DMS79 (cell line): ENCODE results near the gene GRN.
"Not testable (repeated sequence)": the region's sequence is repeated elsewhere in the genome, so short reads cannot be mapped to it uniquely, and the experiment has no call there.

Experiments
- DNase-seq: peaks from one replicate; lab custom pipeline; 2025; lab: John Stamatoyannopoulos, UW

The GRN gene

DNA sequence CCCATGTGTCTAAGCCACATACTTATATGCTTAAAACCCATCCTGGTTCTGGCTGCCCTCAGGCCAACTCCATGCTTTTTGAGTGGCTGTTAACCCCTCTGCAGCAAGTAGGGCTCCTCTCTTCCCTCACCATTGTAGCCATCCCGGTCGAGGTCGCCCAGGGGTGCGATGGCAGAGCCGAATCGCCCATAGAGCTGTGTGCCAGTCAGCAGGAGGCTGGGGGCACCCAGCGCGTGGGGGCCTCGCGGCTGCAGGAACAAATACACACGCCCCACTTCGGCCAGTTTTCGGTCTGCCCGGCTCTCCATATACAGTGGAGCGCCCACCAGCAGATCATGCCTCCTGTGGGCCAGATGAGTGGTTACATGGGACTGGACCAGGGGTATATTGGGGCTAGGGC is 38.3 kb downstream of the GRN start:
- no peak for DNase-seq

DNA sequence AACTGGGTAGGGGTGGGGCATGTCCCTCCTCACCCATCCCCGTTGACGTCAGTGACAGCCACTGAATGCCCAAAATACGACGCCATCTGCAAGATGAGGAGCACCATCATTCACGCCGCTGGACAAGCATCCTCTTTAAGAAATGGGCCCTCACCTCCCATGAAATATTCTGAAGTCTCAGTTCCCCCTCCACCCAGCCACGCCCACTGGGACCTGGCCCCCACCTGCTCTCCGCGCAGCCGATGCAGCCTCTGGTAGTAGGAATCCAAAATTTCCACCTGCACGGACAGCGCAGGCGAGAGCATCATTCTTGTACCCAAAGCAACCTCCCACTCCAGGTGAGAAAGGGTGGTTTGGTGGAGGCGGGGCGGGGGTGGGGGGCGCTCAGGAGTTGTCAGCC is 38.8 kb downstream of the GRN start:
- no peak for DNase-seq

DNA sequence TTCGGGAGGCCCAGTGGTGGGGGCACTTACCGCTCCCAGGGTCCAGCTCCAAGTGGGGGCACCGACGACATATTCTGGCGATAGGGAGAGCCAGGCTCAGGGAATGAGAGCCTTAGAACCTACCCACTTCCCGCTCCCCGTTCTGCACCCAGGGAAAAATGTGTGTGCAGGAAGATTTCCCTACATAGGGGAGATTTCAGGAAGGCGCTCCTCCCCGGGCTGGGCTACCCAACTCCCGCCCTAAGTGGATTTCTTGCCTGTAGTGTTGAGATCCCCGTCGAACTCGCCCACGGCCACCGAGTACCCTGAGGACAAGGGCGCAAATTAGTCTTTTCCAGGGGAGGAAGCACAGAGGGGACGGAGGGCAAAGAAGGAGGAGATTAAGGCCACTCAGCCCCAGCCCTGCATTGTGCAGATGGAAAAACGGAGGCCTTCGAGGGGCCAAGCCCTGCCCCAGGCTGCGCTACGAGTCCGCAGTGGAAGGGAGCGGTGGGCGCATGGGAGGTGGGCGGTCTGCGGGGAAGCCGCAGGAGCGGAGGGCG is 39.2 kb downstream of the GRN start:
- DNase-seq = no peak

DNA sequence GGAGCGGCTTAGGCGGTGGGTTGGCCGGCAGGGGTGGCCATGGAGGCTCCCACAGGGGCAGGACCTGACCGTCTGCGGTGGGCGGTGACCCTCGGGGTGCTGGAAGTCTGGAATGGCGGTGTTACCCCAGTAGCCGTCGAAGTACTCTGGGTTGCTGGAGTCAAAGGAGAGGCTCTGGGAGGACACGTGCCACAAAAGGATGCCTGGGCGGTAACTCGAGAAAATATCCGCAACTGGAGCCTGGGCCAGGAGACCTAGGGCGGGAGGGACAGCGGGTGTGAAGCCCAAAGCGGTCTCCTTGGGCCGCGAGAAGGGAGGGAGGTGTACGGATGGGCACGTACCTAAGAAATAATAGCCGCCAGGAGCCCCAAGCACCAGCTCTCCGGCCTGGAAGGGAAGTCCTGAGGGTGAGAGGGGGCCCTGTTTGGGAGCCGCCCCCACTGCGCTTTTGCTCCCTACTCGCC is 39.8 kb downstream of the GRN start:
- no peak for DNase-seq

DNA sequence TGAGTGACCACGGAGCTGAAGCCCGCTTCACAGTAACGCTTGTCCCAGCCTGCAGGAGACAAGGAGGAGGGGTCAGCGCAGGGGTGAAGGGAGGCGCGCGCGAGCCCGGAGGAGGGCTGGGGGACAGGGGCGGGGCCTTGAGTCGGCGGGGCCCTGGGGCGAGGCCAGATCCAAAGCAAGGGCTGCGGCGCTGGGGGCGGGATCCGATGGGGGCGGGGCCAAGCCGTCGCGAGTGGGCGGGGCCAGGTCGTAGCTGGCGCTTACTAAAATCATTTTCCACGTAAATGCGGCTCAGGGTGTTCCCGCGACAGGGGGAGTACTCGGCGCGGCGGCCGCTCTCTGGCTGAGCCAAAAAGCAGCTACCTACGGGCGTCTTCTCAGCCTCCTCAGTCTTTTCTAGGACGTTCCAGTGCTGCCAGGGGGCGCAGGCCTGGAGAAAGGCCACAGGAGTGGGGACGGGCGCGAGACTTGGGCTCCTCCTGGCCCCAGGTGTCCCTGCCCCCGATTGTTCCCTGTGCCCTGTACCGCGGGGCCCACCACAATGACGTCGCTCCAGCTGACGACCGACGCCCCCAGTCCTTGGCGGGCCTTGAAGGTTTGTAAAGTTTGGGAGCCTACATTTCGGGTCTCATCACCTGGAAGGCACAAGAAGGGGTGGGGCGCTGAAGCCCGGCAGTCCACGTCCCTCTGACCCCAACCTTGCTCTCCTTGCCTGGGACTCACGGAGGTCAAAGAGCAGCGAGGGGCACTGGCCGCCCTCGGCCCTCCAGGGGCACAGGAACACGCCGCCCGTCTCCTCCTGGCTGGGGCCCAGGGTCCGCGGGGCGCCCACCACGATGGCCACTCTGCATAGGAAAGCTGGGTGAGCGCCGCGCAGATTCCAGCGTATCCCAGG is 40.4 kb downstream of the GRN start:
- DNase-seq = peak; percentile 69

DNA sequence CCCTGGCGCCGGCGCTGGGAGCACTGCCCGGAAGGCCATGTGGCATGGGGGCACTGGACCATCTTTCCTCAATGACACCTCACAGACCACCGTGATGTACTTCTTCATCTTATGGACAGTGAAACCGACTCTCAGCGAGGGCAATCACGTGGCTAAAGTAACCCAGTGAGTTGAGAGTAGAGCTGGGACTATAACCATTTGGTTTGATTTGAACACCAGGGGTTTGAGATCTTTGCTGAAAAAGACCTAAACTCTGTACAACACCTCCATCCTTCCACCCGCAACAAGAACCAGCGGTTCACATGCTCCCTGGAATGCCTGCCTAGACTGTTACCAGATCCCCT is 41.1 kb downstream of the GRN start:
- no peak for DNase-seq

DNA sequence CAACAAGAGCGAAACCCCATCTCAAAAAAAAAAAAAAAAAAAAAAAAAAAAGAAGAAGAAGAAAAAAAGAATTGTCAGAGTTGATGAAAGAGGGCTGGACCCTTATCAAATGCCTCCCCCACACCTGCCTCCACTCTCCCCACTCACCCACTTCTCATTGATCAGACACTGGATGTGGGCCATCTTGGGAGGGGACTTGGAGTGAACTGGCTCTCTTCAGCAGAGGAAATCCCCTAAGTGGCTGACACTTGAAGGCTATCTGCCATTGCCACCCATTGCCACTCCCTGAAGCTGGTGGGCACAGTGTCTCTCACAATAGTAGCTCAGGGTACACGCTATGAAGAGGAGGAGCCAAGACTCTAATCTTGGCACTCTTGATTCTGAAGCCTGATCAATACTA is 42.7 kb downstream of the GRN start:
- no peak for DNase-seq

DNA sequence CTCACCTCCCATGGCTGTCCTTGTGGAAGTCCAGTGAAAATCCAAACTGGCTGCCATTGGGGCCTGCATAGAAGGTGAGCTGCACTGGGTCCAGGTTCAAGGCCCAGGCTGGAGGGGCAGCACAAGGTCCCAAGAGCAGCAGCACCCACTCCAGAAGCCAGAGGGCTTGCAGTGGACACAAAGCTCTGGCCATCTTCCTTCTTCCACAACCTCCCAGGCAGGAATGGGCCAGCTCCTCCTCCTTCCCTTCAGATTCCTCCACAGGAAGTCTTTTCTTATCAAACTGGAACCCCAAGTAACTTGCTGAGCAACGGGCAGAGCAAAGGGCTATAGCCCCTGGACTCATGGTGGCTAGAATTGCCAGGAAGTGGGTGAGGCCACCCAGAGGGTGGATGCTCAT is 44.2 kb downstream of the GRN start, which contains the start of gene ITGA2B:
TSS of gene ITGA2B (minus strand) at position 369 of the 400 bp plus-strand sequence. CDS start at position 193, 176 bp downstream.
- no peak for DNase-seq

DNA sequence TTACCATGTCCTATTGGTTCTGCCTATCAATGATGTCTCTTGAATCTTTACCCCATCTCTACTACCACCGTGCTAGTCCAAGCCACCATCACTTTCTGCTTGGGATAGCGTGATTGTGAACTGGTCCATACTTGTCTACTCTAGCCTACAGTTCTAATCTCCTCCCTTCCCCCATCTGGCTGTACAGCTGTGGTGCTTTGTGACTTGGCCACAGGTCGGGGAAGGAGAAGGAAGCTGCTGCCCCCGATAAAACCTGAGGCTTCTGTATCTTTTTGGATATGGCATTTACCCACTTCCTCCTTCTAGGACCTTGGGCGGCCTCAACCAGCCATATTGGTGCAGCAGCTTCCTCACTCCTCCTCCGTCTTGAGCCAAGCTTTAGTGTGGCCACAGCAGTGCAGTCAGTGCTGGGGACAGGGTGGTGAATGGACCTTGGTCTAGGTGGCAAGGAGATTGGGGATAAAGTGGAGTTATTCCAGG is 44.7 kb downstream of the GRN start:
- no peak for DNase-seq

DNA sequence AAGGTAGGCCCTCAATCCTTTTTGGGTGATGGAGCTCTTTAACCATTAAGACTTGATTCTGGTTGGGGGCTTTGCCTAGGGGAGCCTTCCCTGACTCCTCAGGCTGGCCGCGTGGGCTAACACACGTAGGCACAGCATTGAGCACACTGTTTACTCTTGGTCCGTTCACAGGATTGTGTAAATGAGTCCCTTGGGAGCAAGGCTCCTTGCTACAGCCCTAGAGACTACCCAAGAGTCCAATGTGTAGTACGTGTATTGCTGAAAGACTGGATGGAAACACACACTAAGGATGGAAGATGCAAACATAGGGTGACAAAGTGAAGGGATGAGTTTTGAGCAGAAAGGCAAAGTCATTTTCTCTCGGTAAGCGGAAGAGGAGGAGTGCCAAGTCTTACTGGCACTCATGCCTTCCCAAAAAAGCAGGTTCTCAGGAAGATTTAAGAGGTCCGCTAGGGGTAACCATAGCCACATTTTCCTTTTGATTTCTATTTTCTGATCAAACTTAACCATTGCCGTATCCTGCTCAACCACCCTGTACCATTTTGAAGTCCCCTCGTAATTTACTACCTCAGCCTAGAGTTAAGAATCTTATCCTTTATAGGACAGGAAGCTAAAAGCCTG is 45.3 kb downstream of the GRN start:
- no peak for DNase-seq

DNA sequence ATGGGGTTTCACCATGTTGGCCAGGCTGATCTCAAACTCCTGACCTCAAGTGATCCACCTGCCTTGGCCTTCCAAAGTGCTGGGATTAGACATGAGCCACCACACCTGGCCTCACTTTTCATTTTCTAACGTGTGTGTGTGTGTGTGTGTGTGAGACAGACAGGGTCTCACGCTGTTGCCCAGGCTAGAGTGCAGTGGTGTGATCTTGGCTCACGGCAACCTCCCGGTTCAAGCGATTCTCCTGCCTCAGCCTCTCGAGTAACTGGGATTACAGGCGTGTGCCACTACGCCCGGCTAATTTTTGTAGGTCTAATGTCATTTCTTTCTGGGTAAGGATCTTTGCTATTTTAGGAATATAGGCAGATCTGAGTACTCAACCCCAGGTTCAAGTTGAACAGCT is 49.0 kb downstream of the GRN start:
- DNase-seq = not testable (repeated sequence)

DNA sequence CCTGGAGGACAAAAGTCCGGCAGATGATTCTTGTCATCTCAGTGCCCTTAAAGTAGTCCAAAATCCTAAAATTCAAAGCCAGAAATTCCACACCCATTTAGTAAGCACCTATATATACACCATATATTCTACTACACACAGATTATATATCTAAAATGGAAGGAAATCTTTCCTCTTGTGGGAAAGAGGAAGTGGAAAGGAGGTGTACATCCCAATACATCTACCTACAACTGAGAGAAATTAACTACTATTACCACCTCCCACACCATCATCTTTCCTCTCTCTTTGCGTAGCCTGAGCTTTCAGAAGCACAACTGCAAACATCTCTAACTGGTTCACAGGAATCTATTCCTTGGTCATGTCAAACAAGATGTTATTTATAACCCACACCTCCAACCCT is 49.7 kb downstream of the GRN start:
- no peak for DNase-seq

DNA sequence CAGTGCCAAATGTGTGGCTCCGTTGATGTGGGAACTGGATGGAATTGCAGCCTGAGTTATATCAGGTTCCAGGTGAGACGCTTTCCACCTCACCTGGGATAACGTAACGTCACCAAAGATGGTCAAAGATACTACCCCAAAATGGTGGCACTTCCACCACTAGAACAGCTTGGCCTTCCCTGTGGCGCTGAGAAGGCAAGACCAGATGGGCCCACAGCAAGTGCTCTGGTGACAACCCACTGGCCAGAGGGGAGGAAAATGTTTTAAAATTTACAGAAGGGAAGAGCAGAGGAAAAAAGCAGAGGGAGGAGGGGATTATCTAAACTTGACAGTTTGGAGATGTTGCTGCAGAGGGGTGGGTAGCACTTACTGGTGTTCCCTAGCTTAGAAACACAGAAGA is 51.8 kb downstream of the GRN start:
- DNase-seq = no peak

DNA sequence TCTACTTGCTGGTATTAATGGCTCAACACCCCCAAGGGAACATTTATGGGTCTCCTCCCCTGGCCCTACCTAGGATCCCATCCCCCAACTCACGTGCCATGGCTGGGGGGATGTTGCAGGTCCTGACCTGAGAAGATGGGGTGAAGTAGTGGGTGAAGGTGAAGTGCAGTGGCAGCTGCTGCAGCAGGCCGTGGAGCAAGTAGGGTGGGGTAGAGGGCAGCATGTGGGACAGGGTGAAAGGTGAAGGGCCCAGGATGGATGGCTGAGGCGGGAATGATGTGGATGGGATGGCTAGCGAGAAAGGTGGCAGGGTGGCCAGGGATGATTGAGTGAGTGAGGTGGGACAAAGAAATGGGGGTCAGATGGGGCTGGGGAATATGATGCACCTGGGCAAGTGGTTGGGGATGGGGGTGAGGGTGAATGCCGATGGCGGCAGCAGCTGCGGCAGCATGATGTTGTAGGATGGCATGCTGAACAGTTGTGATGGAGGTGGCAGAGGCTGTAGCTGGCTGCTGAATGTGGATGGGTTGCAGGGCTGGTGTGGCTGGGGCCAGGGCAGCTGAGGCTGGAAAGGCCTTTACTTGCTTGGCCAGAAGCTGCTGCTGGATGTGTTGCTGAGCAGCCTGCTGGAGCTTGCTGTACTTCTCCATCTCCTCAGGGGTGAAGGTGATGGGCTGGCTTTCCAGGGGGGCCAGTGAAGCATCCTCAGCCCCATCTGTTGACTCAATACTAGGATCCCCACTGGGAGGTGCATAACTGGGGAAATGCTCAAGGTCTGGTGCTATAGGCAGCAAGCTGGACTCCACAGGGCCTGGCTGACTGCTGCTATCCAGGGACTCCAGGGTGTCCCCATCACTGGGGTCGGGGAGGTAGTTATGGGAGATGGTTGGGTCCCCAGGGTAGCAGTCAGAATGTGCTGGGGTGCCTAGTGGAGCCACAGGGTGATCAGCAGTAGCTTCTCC is 52.7 kb downstream of the GRN start:
- no peak for DNase-seq

DNA sequence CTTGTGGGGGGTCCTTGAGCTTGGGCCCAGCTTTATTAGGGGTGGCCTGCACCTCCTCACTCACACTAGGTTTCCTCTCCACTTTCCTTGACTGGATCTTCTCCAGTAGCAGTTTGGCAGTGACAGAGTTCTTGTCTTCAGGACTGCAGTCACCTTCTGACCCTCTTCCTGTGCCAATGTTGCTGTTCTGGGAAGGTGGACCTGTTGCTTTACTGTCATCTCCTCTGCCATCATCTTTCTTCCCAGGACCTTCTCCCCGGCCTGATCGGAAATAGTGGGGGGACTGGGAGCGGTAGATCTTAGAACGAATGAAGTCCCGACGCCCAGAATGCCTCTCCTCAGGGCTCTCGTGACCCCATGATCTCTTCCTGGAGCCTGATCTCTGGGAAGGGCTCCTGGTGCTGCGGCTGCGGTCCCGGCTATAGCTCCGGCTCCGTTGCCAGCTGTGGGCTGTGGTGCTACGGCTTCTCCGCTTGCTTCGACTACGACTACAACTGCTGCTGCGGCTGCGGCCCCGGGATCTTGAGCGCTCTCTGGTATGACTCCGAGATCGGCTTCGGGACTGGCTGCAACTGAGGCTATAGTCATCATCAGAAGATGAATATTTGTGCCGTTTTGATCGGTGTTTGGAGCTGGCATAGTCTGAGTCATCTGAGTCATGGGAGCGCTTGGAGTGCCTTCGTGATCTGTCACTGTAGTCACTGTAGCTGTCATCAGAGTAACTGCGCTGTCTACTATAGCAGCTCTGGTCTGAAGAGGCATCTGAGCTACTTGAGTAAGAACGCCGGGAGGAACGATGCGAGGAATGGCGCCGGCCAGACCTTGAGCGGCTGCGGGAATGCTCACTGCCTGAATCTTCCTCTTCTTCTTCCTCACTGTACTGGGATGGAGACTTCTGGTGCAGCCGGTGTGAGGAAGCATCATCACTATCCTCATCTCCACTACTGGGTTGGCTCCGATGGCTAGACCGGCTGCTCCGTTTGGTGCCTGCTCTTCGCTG is 53.9 kb downstream of the GRN start:
- no peak for DNase-seq

DNA sequence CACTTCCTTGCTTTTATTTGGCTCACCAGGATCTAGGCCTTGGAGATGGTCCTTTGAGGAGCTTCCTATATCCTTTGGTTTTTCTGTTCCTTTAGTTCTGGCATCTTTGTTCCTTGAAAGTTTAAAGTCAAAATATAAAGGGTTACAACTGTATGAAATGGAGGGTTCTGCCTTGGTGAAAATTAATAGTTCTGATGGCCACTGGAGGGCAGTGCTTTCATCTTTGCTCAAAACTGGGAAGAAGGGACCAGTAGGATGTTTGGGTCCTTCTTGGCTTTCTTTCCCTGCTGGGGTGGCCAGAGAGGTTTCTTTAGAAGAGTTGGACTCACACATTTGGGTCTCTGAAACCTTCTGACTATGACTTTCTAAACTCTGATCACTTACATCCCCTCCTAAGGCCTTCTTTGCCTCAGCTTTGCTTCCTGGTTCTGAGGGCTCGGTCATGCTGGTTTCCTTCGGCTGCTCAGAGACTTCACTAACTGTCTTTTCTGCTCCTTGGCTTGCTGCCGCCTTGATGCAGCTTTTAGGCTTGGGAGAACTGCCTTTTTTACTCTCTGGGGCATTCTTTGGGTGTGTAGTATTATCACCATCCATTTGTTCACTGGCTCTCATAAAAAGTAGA is 55.2 kb downstream of the GRN start:
- DNase-seq = no peak
